CD1c-positive myeloid dendritic cell (primary cell): ENCODE results near the gene KCNJ4.

ENCODE experiments used
- DNase-seq: peaks from one replicate; pipeline ENCODE4 v3.0.0-alpha.2; 2016; ENCODE audit errors: extremely low spot score

The KCNJ4 gene

GRCh38 chr22:38455076-38455529, at the start of gene KCNJ4:
Gene KCNJ4, minus strand, starts transcription at chr22:38455199. Its CDS starts 27,067 bp downstream, at chr22:38428132.
- DNase-seq, result no peak

- no peak for DNase-seq
These were observed 48.0 kb upstream of the KCNJ4 start for GRCh38 chr22:38503021-38503420.

GRCh38 chr22:38501797-38502672, 47.0 kb upstream of the KCNJ4 start:
- DNase-seq, result no peak

- no peak for DNase-seq
These were observed 42.9 kb upstream of the KCNJ4 start for GRCh38 chr22:38497869-38498268.

GRCh38 chr22:38494939-38495338, 39.9 kb upstream of the KCNJ4 start:
- DNase-seq, result no peak

GRCh38 chr22:38494498-38494897, 39.5 kb upstream of the KCNJ4 start:
- no peak for DNase-seq

- DNase-seq, result no peak
These were observed 36.8 kb upstream of the KCNJ4 start for GRCh38 chr22:38491707-38492348.

- no peak for DNase-seq
These were observed 35.9 kb upstream of the KCNJ4 start for GRCh38 chr22:38490915-38491314.

- DNase-seq, result no peak
These were observed 35.5 kb upstream of the KCNJ4 start for GRCh38 chr22:38490475-38490874.

GRCh38 chr22:38489561-38490145, 34.7 kb upstream of the KCNJ4 start:
- DNase-seq, result no peak

- no peak for DNase-seq
These were observed 34.1 kb upstream of the KCNJ4 start for GRCh38 chr22:38489142-38489541.

GRCh38 chr22:38487946-38488345, 32.9 kb upstream of the KCNJ4 start:
- no peak for DNase-seq

- DNase-seq, result no peak
These were observed 30.8 kb upstream of the KCNJ4 start for GRCh38 chr22:38485783-38486182.

- no peak for DNase-seq
These were observed 29.2 kb upstream of the KCNJ4 start for GRCh38 chr22:38484244-38484643.

GRCh38 chr22:38482662-38483308, 27.8 kb upstream of the KCNJ4 start:
- DNase-seq, result no peak

- no peak for DNase-seq
These were observed 26.9 kb upstream of the KCNJ4 start for GRCh38 chr22:38481871-38482332.

GRCh38 chr22:38481162-38481870, 26.3 kb upstream of the KCNJ4 start:
- DNase-seq, result no peak

- DNase-seq, result no peak
These were observed 24.3 kb upstream of the KCNJ4 start for GRCh38 chr22:38479096-38479837.

- no peak for DNase-seq
These were observed 22.6 kb upstream of the KCNJ4 start for GRCh38 chr22:38477585-38477984.

GRCh38 chr22:38474003-38474607, 19.1 kb upstream of the KCNJ4 start:
- DNase-seq, result no peak
